Urothelium cell line (cell line): ENCODE measurements around the gene MAPK7.

Source experiments
- DNase-seq: peaks from one replicate; pipeline ENCODE4 v3.0.0; 2011; ENCODE audit warnings: low spot score, mixed read lengths
- FAIRE-seq: peaks from 2 replicates; lab custom pipeline; 2011; peaks lifted over from hg19 to GRCh38; lab: Jason Lieb, UNC

The MAPK7 gene

DNA sequence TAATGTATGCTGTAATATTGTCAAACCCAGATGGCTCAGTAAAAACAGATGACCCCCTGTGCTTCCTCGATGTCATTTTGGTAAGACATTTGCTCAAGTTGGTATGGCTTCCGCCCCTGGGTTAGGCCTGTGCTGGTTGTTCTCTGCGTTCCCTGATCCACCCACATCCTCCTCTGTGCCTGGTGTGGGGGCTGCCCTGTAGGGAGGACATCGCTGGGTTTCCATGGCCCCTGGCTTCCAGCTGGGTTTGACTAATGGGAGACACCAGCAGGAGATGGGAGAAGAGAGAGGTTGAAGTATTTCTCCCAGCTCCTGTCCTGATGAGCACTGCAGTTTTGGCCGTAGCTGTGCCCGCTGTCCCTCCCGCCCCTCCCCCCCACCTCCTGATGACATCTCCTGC, 13.1 kb downstream of the MAPK7 start:
- DNase-seq = no peak
- FAIRE-seq = no peak

DNA sequence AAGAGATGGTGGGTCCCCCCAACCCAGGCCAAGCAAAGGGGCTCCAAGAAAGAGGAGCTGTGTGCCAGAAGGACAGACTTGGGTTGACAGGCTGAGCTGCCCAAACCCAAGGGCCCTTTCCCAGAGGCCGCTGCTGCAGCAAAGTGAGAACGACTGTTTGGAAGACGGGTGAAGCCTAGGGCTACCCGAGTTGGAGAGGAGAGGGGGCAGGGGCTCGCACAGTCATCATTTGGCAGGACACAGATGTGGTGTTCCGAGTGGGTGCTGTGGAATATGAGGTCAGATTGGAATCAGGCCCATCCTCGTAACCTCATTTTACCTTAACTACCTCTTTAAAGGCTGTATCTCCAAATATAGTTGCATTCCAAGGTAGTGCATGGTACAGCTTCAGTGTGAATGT, 14.0 kb downstream of the MAPK7 start:
- FAIRE-seq = no peak
- no peak for DNase-seq

DNA sequence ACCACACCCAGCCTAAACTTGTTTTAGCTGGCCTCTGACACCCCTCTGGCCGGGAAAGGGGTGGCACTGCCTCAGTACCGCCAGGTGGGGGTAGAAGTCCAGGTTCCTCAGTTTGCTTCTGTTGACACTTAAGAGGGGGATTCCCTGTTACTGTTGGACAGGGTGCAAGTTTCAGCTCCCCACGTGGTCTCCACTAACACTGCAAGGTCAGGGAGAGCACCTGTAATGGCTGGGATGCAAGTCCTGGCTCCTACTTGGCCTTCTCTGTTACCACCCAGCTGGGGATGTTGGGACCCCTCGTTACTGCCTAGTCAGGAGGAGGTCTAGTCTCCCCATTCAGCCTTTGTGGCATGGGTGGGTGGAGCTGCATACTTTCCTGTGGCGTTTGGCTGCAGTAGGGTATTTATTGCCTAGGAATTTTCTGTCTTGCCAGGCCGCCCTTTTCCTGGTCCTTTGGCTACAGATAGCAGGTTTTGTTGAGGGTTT, 19.3 kb downstream of the MAPK7 start:
- FAIRE-seq (no peak), DNase-seq (no peak)

DNA sequence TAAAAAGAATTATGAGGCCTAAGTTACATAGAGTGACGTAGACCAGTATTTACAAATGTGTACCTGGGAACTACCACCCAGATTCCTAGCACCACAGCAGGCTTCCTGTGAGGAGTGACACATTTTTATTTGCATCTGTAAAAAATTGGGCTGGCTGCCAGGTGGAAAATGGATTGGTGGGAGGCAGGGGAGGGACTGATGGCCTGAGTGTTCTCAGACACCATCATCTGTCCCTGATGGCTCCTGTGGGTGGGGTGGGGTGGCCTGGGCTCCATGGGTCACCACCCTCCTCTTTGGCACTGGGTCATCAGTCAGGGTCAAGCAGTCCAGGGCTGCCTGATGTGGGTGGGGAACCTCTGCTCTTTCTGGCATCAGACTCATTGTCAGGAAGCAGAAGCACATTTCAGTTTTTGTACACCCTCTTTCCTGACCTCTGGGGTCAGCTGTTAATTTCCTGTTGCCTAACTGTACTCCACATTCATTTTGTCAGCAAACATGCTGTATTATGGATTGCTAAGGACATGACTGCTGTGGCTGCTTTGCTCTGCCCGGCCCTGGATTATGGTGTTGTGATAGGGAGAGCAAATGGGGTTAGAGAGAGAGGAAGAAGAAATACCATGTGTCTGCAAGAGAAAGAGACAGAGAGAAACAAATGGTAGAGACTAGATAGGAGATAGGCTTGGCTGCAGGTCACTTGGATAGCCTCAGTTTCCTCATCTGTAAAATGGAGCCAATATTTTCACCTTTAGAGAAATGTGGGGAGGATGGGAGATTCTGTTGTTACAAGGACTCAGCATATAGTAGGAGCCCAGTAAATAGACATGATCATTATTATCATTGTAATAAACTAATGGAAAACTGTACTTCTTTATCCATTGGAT, 20.2 kb downstream of the MAPK7 start:
- DNase-seq (no peak), FAIRE-seq (no peak)

DNA sequence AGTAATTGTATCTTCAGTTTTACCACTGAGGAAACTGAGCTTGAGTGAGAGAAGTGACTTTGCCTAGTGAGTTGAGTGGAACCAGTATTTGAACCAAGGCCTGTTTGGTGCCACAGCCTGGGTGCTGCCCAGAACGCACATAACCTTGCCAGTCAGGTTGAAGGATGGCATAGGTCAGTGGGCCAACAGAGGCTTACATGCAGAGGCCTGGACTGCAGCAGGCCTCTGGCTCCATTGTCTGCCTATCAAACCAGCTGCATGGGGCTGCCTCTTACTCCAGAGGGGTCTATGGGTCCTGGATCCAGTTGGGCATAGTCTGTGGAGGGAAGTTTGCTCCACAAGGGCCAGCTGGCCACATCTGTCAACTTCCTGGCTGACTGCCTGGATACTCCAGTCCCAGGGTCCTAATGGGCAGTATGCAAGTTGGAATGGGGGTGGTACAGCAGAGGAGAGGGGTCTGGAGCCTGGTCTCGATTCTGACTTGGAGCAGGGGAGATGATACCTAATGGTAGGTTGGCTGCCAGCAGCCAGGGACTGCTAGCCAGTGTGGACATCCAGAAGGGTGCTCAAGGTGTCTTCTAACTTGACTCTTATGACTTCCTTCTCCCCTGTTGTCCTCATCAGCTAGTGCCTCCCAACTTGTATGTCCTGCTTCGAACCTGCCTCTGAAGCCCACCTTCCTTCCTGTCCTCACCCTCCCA, 21.6 kb downstream of the MAPK7 start:
- FAIRE-seq (no peak), DNase-seq (no peak)

DNA sequence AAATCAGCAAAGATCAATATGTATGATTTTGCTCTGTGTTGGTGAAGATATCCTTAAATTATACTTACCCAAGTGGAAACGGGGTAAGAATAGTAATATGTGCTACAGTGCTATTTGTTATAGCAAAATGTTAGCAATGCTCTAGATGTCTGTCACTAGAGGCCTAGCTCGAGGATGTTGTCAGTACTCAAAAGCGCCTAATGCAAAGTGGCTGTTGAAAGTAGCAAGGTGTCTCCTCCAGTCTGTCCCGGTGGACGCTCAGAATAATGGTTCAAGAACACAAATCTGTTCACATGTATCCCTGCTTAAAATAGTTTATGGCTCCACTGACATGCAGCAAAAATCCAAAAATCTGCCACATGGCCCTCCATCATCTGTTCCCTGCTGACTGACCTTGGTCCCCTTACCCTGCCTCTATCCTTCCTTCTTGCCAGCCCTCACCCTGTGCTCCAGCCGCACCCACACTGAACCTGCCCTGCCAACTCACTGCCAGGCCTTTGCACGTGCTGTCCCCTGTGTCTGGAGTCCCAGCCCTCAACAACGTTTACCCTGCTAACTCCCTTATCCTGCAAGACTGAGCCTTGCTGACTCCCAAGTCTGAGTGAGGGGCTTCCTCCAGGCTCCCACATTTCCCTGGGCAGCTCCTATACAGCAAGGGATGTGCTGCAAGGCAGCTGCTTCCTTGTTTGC, 23.2 kb downstream of the MAPK7 start:
- FAIRE-seq (no peak), DNase-seq (no peak)

DNA sequence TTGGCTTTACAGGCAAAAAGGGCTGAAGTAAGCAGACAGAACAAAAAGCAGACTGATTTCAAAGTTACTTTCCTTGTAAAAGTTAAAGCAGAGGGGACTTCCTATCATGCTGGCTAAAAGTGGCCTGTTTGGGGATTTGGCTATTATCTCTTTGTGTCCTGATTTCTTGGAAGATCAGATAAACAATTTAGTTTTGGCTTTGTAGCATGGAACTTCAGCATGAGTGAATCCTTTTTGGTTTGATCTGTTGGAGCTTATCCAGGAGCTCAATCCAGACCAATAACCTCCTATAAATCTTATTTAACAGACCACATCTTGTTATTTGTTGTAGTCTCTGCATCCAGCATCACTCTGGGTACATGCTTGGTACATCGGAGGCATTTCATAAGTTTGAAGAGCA, 23.9 kb downstream of the MAPK7 start:
- FAIRE-seq (no peak), DNase-seq (no peak)

DNA sequence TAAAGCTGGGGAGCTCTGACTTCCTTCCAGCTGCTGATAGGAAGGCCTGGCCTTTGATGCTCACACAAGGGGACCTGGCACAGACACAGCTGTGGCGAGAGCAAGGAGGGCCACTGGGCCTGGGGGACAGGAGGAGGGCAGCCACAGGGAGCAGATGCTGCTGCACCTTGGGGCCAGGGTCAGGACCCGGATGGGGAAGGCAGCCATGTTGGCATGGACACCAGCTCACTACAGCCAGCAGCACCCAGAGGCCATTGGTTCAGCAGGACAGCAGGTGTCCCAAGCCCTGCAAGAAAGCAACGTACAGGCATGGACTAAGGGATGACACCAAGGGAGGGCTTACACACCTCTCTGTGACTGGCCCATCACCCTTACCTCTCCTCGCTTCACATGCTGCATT, 24.7 kb downstream of the MAPK7 start:
- DNase-seq = no peak
- no peak for FAIRE-seq

DNA sequence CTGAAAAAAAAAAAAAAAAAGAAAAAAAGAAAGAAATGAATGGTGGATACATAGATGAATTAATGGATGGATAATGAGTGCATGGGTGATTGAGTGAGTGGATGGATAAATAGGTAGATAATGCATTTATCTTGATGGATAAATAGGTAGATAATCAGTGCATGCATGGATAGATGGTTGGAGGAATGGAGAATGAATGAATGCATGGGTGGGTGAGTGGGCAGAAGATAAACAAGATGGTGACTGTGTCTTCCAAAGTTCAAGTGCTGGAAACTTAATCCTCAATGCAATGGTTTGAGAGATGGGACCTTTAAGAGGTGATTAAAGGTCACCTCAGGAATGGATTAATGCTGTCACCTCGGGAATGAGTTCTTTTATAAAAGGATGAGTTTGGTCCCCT, 26.0 kb downstream of the MAPK7 start:
- DNase-seq (no peak), FAIRE-seq (no peak)

DNA sequence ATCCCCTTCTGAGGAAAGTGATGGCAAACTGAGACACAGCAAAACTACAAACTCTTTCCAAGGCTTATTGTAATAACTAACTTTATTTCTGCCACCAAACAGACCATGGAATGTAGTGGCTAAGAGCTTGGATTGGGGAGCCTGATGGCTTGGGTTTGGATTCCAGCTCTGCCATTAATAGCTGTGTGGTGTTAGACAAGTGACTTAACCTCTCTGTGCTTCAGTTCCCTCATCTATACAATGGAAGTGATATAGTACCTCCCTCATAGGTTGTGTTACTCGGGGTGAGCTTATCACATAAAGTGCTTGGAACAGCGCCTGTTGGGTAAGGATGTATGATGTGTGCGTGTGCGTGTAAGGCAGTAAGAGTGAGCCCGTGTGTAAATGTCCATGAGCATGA, 26.8 kb downstream of the MAPK7 start:
- DNase-seq = no peak
- no peak for FAIRE-seq

DNA sequence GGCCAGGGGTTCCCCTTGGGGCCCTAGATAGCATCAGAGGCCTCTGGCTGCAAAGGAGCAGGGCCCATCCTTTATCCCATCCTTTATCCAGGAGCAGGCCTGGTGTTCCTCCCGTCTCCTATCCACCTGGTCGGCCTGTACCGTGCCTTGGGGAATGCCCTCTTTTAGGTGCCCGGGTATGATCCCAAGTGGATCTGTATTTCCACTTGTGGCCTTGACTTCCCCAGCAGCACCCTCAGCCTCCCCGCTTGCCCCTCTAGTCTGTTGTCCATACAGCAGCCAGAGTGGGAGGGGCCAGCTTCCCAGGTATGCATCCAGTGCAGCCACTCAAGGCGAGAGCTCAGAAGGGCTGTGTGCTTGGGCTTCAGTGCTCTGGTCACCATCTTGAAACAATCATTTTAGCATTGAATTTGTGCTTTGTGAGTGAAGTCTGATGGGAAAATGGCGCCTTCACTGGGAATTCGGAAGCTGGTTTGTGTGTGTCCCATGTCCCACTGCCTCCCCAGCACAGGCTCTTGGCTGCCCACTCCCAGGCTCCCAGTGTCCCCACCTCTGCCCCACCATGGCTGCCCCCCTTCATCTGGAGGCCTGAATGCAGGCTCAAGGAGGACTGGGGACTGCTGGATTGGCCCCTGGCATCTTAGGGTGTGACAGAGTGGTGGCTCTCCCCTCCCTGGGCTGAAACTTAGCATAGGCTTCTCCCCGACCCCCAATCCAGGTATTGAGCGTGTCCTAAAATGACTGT, 29.5 kb downstream of the MAPK7 start:
- FAIRE-seq = no peak
- no peak for DNase-seq

DNA sequence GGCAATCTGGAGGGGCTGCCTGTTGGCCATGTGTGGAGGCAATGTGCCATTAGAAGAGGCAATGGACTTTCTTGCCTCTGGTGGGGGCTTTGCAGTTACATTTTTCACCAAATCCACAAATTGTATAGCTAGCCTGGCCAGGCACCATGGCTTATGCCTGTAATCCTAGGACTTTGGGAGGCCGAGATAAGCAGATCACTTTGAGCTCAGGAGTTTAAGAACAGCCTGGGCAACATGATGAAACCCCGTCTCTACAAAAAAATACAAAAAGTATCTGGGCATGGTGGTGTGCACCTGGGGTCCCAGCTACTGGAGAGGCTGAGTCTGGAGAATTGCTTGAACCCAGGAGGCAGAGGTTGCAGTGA, 30.0 kb downstream of the MAPK7 start:
- DNase-seq (no peak), FAIRE-seq (no peak)

DNA sequence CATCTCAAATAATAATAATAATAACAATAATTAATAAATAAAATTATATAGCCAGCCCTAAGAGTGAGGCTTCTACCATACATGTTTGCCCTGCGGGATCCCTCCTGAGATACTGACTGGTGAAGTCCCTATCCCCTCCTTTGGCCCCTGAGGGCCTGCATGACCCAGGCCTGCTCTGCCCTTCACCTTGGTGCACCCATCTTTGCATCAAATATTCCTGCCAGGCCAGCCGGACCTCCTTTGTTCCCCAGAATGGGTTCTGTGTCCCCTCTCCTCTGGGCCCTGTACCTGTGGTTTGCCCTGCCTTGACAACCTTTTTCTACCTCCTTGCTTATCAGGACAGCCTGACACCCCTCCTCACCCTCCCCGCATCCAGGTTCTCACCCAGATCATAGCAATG, 30.8 kb downstream of the MAPK7 start:
- FAIRE-seq (no peak), DNase-seq (no peak)

DNA sequence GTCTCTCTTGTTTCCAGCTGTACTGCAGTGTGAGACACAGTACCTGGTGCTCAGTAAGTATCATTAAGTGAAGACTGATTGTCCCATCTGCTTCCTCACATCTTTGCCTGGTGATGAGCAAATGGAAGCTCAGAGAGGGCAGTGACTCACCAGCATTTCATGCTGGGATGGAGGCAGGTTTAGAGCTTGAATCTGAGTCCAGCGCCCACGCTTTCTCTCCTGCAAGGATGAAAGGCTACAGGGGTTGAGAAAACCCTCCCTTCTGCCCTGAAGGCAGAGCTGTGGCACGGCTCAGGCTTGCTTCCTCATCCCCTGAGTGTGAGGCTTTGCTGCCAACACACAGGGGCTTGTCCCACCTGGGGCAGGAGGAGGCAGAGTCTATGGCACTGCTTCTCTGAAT, 31.2 kb downstream of the MAPK7 start:
- DNase-seq = peak; percentile 25
- no peak for FAIRE-seq

DNA sequence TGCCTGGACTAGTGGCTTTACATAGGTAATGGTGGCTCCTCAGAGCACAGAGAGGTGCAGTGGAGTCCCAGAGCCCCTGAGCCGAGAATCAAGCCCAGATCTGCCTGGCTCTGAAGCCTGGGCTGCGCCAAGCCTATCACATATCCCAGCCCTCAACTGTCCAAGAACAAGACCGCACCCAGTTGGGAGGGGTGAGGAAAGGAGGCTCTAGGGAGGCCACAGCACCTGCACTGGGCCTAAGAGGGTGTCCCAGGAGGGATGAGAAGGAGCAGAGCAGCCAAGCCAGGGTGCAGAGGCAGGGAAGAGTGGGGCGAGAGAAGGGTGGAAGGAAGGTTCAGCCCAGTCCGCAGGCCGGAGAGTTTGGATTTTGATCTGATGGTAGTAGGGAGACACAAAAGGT, 31.8 kb downstream of the MAPK7 start:
- DNase-seq = no peak
- FAIRE-seq = no peak

DNA sequence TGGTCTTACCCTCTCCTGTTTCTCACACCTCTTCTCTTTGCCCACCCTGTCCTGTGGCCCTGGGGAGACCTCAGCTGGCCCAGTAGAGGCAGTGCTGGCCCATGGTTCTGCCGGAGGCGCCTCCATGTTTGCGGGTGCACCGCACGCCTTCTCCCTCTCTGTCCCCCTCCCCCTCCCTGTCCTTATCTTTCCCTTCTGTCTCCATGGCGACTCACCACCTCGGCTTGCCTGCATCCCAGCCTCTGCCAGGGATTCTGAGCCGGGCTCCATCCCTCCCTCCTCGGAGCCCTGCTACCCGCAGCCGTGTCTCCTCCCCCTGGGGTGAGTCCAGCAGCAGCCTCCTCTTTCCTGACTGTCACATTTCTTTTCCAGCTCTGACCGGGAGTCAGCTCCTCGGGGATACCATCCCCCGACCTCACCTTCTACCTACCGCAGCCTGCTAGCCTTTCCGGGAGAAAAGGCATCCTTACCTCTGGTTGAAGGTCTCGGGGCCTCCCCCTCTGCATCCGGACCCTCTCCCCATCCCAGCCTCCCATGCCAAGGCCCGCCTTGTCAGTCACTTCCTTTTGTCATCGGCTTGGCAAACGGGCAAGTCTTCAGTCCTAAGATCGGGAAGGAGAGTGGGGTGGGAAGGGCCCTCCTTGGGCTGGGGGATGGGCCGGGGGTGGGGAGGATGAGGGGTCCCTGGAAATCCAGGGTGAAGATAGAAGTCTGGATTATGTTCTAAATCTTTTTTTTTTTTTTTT, 32.8 kb downstream of the MAPK7 start, which contains the start of gene RNF112:
TSS of gene RNF112 (plus strand) at position 358 of the 746 bp plus-strand sequence. CDS start at position 535, 177 bp downstream.
- FAIRE-seq = no peak
- no peak for DNase-seq

DNA sequence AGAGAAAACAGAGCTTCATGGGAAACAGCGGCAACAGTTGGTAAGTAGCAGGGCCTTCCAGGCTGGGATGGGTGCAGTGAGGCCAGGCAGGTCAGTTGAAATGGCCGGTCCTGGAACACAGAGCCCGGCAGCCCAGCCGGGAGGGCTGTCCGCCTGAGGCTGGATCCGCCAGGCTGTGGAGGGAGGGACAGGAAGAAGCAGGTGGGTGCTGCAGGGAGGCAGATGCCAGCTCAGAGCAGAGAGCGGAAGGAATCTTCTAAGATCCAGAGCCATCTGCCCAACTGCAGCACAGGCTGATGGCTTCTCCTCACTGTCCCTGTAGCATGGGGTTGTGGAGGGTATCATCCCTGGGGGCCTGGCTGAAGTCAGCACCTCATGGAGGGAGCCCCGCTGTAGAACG, 33.3 kb downstream of the MAPK7 start:
- FAIRE-seq (no peak), DNase-seq (no peak)

DNA sequence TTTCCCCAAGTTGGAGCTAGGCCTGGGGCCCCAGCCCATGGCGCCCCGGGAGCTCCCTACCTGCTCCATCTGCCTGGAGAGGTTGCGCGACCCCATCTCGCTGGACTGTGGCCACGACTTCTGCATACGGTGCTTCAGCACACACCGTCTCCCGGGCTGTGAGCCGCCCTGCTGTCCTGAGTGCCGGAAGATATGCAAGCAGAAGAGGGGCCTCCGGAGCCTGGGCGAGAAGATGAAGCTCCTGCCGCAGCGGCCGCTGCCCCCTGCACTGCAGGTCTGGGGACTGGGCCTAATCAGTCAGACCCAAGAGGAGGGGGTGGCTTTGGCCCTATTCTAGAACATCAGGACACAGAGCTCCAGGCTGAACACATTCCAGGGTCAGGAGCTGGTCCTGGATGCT, 34.2 kb downstream of the MAPK7 start:
- FAIRE-seq = no peak
- DNase-seq = no peak

DNA sequence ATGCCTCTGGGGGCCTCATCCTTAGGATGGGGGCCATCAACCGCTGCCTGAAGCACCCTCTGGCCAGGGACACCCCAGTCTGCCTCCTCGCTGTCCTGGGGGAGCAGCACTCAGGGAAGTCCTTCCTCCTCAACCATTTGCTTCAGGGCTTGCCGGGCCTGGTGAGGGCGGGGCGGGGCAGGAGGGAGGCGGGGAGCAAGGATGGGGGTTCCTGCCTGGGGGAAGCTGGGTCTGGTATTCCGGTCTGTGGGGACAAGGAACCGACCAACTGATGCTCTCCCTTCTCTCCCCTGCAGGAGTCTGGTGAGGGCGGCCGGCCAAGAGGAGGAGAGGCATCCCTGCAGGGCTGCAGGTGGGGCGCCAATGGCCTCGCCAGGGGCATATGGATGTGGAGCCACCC, 34.7 kb downstream of the MAPK7 start:
- no peak for FAIRE-seq
- no peak for DNase-seq

DNA sequence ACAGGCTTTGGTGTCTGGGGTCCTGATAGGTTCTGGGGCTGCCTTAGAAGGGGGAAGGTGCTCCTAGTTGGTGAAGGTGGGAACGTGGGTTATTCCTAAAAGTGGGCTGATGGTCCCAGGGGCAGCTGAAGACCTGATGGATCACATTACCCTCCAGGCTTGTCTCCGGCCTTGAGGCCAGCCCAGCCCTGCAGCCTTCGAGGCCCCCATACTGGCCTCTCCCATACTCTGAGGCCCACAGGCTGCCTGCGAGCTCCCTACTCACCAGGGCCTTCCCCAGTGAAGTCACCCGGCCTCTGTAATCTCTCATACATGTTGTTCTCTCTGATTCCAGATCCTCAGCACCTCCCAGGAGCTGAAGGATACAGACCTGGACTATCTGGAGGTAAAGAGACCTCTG, 35.5 kb downstream of the MAPK7 start:
- no peak for FAIRE-seq
- no peak for DNase-seq
